Stimulated activated CD8-positive, alpha-beta memory T cell treated with anti-CD3 and anti-CD28 coated beads, Interleukin-4, amount 100 ng/mL, for 48 hours (primary cell): Measurements from ENCODE around the gene KCNT1.

Source experiments
- DNase-seq: peaks from one replicate; pipeline ENCODE4 v3.0.0-alpha.2; 2020

The KCNT1 gene

DNA sequence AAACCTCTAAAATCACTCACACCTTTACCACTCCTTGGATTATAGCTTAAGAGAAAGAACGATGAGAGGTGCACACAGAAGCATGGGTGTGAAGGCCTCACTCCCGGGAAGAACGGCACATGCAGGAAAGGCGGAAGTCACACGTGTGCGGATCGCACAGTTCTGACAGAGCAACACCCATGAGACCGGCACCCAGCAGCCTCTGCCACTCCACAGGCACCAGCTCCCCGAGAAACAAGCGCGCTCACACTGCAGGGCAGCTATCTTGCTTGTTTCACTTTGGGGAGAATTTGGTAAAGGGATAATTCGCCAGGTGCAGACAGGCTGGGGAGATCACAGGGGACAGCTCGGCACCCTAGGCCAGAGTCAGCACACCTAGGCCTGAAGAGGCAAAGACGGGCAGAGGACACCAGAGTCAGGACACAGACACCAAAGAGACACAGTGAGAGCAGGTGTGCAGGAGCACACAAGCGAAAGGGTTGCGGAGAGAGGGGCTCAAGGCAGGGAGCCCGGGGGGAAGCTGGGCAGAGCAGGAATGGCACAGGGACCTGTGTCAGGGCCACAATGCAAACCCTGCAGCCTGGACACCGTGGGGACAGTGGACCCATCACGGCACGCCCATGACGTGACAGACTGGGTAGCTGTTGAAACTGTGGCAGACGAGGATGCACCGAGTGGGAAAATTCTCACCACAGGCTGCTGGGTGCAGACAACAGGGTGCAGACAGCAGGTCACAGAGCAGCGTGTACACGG lies 123.6 kb downstream of the KCNT1 start:
- no peak for DNase-seq

DNA sequence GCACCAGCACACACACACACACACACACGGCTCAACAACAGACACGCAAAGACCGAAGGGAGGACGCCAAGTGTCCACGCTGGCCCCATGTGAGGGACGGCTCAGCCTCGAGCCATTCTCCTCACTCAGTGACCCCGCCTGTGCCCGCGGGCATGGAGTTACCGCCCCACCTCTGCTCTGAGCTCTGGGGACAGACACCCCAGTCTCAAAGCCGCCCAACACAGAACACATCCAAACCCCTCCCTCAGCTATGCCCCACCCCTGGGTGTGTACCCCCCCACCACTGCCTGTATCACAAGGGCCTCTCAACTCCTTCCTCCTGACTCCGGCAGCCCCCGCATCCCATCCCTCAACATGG lies 124.2 kb downstream of the KCNT1 start:
- DNase-seq: no peak

DNA sequence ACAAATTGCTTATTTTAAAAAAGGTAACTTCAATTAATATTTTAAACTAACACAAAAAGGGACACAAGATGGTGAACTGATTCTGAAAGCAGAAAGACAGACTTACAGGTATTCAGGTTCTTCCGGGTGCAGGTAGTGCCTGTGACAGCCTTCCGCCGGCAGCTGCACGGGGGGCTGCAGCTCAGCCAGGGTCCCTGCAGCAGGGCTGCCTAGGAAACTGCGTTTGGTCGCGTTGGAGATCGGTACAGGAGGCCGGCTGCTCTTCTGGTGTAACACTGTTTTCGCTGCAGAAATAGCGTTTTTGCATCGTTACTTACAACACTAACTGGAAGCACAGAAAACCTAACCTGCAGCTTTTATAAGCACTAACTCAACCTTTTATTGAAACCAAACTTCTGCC lies 125.3 kb downstream of the KCNT1 start:
- DNase-seq: no peak

GRCh38 chr9:135827866-135828580 lies 126.0 kb downstream of the KCNT1 start:
- no peak for DNase-seq

- no peak for DNase-seq
Observed at GRCh38 chr9:135828656-135829055, 126.7 kb downstream of the KCNT1 start.

DNA sequence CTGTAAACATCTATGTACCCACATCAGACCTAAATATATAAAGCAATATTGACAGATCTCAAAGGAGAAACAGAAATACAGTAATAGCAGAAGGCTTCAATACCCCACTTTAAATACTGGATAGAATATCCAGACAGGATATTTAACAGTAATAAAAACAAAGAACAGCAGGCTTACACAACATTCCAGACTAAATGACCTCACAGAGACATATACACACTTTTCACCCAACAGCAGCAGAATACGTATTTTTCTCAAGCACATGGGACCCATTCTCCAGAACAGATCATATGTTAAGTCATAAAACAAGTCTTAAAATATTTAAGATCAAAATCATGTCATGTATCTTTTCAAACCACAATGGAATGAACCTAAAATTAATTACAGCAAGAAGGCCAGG lies 128.5 kb downstream of the KCNT1 start:
- no peak for DNase-seq

- no peak for DNase-seq
Observed at GRCh38 chr9:135833864-135834263, 131.9 kb downstream of the KCNT1 start.

DNA sequence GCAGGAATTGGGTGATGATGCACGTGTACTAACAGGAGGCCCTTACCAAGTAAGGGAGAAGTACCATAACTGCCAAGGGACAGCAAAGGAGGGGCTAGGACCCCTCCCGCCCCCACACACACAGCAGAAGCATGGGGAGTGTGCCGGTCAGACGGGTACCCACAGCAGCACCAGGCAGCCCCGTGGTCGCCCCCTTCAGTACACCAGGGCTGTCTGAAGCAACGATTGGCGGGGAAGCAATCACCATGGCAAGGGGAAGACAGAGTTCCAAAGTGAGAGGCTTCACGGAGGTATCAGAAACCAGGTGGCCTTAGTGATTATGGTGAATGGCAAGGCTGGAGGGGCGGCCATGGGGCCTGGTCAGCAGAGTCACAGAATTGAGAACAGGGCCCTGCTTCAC lies 133.1 kb downstream of the KCNT1 start:
- no peak for DNase-seq

- DNase-seq: no peak
Observed at GRCh38 chr9:135839516-135839915, 137.5 kb downstream of the KCNT1 start.

DNA sequence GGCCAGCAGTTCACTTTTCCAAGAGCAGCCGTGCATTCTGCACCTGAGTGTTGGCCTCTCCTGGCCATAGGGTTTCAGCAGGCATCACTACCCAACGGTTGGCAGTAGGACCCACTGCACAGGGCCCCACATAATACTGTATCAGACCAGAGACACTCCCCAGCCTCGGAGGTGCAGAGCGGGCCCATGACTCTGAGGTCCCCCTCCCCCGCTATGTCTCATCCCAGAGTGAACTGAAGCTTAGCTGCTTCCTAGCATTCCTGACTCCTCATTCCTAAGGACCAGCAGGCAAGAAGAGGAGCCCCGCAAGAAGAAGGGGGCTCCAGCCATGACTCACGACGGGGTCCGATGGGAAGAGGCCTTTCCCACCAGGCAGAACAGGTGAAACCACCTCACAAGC lies 138.1 kb downstream of the KCNT1 start:
- DNase-seq: no peak

GRCh38 chr9:135840539-135840938 lies 138.6 kb downstream of the KCNT1 start:
- DNase-seq: no peak
